ENCODE measurements around the gene TRIM31.
A peak's percentile ranks its signal among the peaks of the same experiment; 100 is the strongest.

The TRIM31 gene

DNA sequence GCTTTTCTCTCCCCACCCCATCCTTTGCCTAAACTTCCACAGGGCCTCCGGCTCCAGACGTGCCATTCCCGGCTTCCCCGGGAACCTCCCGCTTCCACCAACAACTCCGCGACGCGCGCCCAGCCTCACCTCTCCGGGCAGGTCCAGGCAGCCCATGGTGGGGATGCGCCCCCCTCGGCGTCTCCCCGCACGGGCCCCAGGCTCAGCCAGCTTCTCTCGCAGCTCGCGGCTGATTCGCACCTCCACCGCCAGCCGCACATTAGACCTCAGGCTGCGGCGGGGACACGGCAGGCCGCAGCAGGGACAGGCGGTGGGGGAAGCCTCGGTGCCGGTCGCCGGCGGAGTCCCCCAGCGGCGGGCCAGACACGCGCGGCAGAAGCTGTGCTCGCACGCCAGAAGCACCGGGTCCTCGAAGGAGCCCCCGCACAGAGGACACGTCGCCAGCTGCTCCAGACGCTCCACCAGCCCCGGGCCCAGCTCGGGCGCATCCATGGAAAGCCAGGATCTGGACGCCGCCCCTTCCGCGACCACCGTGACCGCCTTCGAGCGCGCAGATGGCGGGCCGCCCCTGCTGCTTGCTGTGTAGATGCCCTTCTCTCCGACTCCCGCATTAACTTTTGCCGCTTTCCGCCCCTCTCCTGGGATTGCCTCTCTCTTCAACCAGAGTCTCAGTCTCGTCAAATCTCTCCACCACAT, 37.6 kb downstream of the TRIM31 start, which contains the start of gene RNF39:
Gene RNF39 (minus strand): TSS at position 676 of the 696 bp plus-strand sequence. CDS start 184 bp downstream, at position 492.
- TF ChIP-seq, protein P1, sequence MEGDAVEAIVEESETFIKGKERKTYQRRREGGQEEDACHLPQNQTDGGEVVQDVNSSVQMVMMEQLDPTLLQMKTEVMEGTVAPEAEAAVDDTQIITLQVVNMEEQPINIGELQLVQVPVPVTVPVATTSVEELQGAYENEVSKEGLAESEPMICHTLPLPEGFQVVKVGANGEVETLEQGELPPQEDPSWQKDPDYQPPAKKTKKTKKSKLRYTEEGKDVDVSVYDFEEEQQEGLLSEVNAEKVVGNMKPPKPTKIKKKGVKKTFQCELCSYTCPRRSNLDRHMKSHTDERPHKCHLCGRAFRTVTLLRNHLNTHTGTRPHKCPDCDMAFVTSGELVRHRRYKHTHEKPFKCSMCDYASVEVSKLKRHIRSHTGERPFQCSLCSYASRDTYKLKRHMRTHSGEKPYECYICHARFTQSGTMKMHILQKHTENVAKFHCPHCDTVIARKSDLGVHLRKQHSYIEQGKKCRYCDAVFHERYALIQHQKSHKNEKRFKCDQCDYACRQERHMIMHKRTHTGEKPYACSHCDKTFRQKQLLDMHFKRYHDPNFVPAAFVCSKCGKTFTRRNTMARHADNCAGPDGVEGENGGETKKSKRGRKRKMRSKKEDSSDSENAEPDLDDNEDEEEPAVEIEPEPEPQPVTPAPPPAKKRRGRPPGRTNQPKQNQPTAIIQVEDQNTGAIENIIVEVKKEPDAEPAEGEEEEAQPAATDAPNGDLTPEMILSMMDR (conservative IDR thresholded peaks at IDR 0.05; ENCODE audit: low read depth), result no peak
- ChIA-PET POLR2A (ENCODE audit: low non-redundant PET) (interaction anchor here (1.3 kb wide), 1 partner anchor 26 kb away, joined by 5 read pairs; no protein-coding TSS in a partner anchor), CTCF (interaction anchor here (0.6 to 2.2 kb wide), 2 partner anchors 51 to 56 kb away, joined by 3 to 8 read pairs; no protein-coding TSS in a partner anchor)
- peak within 1 kb of the TSS; percentile 87 for H3K27ac ChIP-seq
- DNase-seq (ENCODE audit: low spot score), result no peak

DNA sequence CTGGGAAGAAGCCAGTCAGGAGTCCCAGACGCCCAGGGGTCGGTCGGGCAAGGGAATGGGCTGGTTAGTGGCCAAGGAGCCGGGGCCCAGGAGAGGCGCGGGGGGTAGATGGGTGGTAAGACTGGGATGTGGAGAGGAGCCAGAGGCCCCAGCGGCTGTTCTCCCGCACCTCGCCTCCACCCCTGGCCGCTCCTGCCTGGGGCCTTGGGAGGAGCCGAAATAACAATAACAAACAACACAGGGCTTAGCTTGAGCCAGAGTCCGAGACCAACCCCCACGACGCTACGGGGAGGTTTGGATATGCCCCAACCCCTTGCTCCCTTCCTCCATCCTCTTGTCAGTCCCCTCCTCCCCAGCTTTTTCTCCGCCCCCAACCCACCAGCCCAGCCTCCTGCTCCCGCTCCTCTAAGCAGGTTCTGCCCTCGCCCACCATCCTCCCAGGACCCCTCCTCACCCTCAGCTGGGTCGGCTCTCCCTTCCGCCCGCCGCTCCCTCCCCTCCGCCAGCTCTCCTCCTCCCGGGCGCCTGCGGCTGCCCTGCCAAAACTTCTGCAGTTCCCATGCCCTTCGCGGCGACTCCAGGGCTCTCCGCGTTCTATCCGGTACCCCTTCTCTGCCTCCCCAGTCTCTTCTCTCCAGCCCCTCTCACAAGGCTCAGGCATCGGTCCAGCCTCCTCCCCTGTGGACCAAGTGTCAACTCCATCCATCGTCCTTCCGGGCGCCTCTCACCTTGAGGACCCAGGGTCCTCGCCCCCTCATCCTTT, 38.4 kb downstream of the TRIM31 start:
- POLR2A ChIA-PET (ENCODE audit: low non-redundant PET), result interaction anchor here (1.3 kb wide), 1 partner anchor 27 kb away, joined by 5 read pairs; no protein-coding TSS in a partner anchor
- no peak for DNase-seq (ENCODE audit: low spot score)
- peak overlapping the region; percentile 87 for H3K27ac ChIP-seq
- CTCF ChIA-PET, result interaction anchor here (0.7 to 1.0 kb wide), 2 partner anchors 56 to 150 kb away, joined by 4 to 5 read pairs; no protein-coding TSS in a partner anchor
- TF ChIP-seq, protein P1 (conservative IDR thresholded peaks at IDR 0.05; ENCODE audit: low read depth), result no peak

DNA sequence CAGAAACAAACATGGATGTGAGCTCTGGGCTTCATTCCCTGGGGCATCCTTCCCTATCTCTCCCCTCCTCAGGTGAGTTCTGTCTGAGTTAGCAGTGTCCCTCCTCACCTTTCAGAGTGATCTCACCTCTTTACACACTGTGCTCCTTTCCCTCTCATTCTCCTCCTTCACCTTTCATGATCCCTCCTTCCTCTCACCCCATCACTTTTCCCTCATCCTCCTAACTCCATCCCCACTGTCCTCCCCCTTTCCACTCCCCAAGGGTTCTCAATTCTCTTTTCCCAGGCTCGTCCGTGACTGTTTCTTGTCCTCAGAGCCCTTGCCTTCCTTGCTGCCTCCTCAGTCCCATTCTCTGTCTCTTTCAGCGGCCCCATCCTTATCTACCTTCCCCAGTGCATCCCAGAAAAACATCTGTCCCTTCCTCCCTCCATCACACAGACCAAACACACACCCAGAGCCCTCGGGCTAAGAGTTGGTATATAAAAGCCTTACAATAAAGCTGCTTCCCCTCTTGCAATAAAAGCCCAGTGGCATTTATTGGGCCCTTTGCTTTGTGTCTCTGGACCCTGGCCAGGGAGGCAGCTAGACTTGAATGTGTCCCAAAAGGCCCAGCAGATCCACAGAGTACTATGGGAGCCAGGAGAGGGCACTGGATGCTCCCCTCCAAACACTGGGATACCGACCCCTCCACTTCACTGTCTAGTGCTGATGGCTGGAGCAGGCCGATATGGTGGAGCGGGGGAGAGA, 39.2 kb downstream of the TRIM31 start:
- DNase-seq (ENCODE audit: low spot score), result no peak
- ChIA-PET CTCF (interaction anchor here (0.7 to 1.0 kb wide), 2 partner anchors 57 to 151 kb away, joined by 4 to 5 read pairs; no protein-coding TSS in a partner anchor), POLR2A (ENCODE audit: low non-redundant PET) (interaction anchor here (1.3 kb wide), 1 partner anchor 28 kb away, joined by 5 read pairs; no protein-coding TSS in a partner anchor)
- peak overlapping the region; percentile 87 for H3K27ac ChIP-seq
- TF ChIP-seq, protein P1 (conservative IDR thresholded peaks at IDR 0.05; ENCODE audit: low read depth), result no peak

DNA sequence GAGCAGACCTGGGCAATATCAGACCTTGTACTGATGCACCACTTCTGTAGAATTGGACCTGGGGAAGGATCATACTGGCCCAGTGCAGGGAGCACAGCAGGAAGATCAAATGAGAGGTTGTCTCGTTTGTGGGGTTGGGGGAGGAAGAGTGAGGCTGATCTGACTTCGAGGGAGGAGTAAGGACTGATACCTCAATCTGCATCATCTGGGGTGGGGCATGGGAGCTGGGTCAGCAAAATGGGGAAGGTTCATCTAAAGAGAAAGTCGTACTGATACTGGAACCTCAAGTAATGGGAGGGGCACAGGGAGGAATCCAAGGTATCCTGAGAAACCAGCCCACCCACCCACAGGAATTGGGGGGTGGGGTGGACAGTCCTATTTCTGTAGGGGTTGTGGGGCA, 41.0 kb downstream of the TRIM31 start:
- ChIA-PET POLR2A (ENCODE audit: low non-redundant PET) (no interaction called here), CTCF (no interaction called here)
- no peak for DNase-seq (ENCODE audit: low spot score)
- TF ChIP-seq, protein P1 (conservative IDR thresholded peaks at IDR 0.05; ENCODE audit: low read depth), result no peak
- H3K27ac ChIP-seq, result no peak overlapping the region

DNA sequence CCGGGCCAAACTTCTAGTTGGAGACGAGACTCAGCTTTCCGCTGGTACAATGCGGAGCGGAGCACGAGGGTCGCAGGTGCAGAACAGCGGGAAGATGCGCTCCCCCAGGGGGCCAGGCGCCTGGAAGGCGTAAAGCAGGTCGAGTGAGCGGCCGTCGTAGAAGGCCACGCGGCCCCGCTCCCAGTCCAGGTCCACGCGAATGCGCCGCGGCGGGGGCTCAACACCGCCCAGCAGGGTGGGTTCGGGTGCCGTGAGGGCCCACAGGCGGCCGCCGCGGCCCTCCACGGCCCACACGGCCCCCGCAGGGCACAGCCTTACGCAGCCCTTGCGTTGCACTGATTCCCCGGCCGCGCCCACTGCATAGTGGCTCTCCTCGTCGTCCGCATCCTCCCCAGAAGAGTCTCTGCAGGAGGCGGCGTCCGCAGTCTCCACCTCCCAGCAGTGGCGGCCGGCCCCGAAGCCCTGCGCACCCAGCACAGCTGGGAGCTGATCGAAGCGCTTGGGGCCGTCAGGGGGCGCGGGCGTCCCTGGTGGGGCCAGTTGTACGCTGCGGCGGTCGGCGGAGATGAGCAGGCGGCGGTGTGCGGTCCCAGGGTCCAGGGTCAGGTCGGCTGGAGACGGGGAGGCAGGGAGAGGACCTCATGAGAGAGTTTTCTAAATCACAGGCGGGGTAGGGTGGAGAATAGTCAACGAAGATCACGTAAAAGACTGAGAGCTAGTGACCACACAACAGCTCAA, 41.6 kb downstream of the TRIM31 start:
- no peak overlapping the region for H3K27ac ChIP-seq
- DNase-seq (ENCODE audit: low spot score), result no peak
- TF ChIP-seq, protein P1 (conservative IDR thresholded peaks at IDR 0.05; ENCODE audit: low read depth), result no peak
- CTCF ChIA-PET, result no interaction called here
- POLR2A ChIA-PET (ENCODE audit: low non-redundant PET), result no interaction called here

All from RWPE1 (cell line).